Esophagus muscularis mucosa (tissue), 4 donors: Measurements from ENCODE around the gene CRB1. TPM values are rescaled to one million over a fixed set of nuclear protein-coding genes. Genes with fewer than 3 reads are reported as not detected.

Experiments
- DNase-seq: peaks from one replicate; pipeline ENCODE4 v3.0.0-alpha.2; 2017; ENCODE audit errors: extremely low spot score
- H3K27ac ChIP-seq, 4 donors: fragments of 200-600 bp; sonication (generic); replicated peaks in 1 of 4; 1 replicate in 3 of 4; 2 replicates in 1 of 4; pipeline ENCODE4 v1.5.1; 2016 to 2019; ENCODE audit warnings: mild to moderate bottlenecking in 1 of 4
- H3K27me3 ChIP-seq, 4 donors: fragments of 200-600 bp; sonication (generic); one replicate each; pipeline versions ENCODE4 v1.5.1 to v1.6.0; 2016 to 2019
- H3K36me3 ChIP-seq, 4 donors: fragments of 200-600 bp; sonication (generic); one replicate each; pipeline ENCODE4 v1.5.1; 2016 to 2019
- H3K4me1 ChIP-seq, 4 donors: fragments of 200-600 bp; sonication (generic); one replicate each; pipeline ENCODE4 v1.5.1; 2016 to 2019
- H3K4me3 ChIP-seq, 4 donors: fragments of 200-600 bp; sonication (generic); 1 replicate in 2 of 4; 2 replicates in 2 of 4; pipeline ENCODE4 v1.5.1; 2016 to 2019; ENCODE audit warnings: mild to moderate bottlenecking in 4 of 4, moderate library complexity in 1 of 4
- H3K9me3 ChIP-seq, 4 donors: fragments of 200-600 bp; sonication (generic); 1 replicate in 3 of 4; 2 replicates in 1 of 4; pipeline ENCODE4 v1.5.1; 2016 to 2019
- EP300 ChIP-seq: sonication (generic); formaldehyde crosslinking; IDR thresholded peaks from one replicate; pipeline ENCODE4 v1.6.1; 2017; ENCODE audit warnings: antibody characterized with exemption
- POLR2A ChIP-seq: fragments of 450-650 bp; IDR thresholded peaks from one replicate; pipeline ENCODE4 v1.6.1; 2017; ENCODE audit warnings: antibody characterized with exemption, moderate library complexity, mild to moderate bottlenecking, low read depth
- POLR2AphosphoS5 ChIP-seq, 2 donors: sonication (generic); formaldehyde crosslinking; IDR thresholded peaks; one replicate each; pipeline ENCODE4 v1.6.1; 2017; ENCODE audit warnings: antibody characterized with exemption in 2 of 2
- WGBS: methylation state at CpG from one replicate; pipeline ENCODE4 v1.1.5; 2018; 5-methylcytosine and 5-hydroxymethylcytosine counted together
- intact Hi-C: fragments of 100-400 bp; cut with DNase I; formaldehyde crosslinking; loops from one replicate; pipeline ENCODE4 v1.15.1; 2023
- total RNA-seq, 4 donors: library from RNA; depleted of rRNA; stranded (reverse); fragments of >200 nt; gene quantifications; one replicate each; pipeline versions ENCODE4 v1.1.0 to v1.2.1, GENCODE V29; 2016
- TF ChIP-seq, protein P1 (sequence below), 3 experiments: fragments of 200-600 bp in 2 of 3; fragments of 450-650 bp in 1 of 3; sonication (generic) in 2 of 3; IDR thresholded peaks; one replicate each; pipeline ENCODE4 v1.5.1; 2017 to 2019; ENCODE audit warnings: antibody characterized with exemption in 3 of 3, mild to moderate bottlenecking in 2 of 3, moderate library complexity in 1 of 3

Gene CRB1
- total RNA-seq, 4 donors from 2014 or later: 0.23 to 0.83 (median 0.38) TPM

DNA sequence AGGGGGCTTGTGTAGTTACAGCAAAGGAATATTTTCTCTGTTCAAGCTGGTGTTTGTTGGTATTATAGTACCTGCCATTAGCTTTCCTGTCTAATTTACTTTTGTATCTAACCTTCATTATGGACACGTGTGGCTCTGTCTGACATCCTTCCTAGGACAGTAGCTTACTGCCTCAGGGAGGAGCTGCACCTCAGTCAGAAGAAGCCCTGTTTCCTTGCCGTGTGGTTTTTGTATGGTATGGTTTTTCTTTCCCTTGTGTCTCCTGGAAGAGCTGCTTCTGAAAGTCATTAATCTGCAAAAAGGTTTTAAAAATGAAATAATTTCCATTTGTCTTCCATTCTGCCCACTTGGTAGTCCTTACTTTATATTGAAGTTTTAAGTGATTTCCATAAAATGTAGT lies 17.4 kb upstream of the CRB1 start:
- Histone ChIP-seq H3K4me1 (no peaks in the 10 kb centered on the region), H3K27ac (no peak overlapping the region), H3K36me3 (no peaks in the 10 kb centered on the region), H3K4me3 (no peak overlapping the region), H3K27me3 (no peaks in the 10 kb centered on the region), H3K9me3 (no peaks in the 10 kb centered on the region)
- no peak for TF ChIP-seq EP300
- TF ChIP-seq, protein P1, sequence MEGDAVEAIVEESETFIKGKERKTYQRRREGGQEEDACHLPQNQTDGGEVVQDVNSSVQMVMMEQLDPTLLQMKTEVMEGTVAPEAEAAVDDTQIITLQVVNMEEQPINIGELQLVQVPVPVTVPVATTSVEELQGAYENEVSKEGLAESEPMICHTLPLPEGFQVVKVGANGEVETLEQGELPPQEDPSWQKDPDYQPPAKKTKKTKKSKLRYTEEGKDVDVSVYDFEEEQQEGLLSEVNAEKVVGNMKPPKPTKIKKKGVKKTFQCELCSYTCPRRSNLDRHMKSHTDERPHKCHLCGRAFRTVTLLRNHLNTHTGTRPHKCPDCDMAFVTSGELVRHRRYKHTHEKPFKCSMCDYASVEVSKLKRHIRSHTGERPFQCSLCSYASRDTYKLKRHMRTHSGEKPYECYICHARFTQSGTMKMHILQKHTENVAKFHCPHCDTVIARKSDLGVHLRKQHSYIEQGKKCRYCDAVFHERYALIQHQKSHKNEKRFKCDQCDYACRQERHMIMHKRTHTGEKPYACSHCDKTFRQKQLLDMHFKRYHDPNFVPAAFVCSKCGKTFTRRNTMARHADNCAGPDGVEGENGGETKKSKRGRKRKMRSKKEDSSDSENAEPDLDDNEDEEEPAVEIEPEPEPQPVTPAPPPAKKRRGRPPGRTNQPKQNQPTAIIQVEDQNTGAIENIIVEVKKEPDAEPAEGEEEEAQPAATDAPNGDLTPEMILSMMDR (IDR thresholded peaks at IDR 0.05): no peak
- TF ChIP-seq POLR2A: no peak
- TF ChIP-seq POLR2AphosphoS5 (IDR thresholded peaks at IDR 0.05): no peak
- 67% methylated on average over 2 of the region's 2 CpGs for WGBS
- intact Hi-C loops: no loop called here
- DNase-seq: no peak

GRCh38 chr1:197252973-197253372 lies 15.1 kb upstream of the CRB1 start:
- H3K4me1 ChIP-seq: no peaks in the 10 kb centered on the region
- no peaks in the 10 kb centered on the region for H3K36me3 ChIP-seq
- H3K27ac ChIP-seq: no peak overlapping the region
- TF ChIP-seq POLR2AphosphoS5 (IDR thresholded peaks at IDR 0.05): no peak
- TF ChIP-seq, protein P1 (IDR thresholded peaks at IDR 0.05): no peak
- no peak for TF ChIP-seq POLR2A
- no peak for TF ChIP-seq EP300
- WGBS: 78% methylated on average over 4 of the region's 4 CpGs
- DNase-seq: no peak
- no peak overlapping the region for H3K4me3 ChIP-seq
- H3K27me3 ChIP-seq: no peaks in the 10 kb centered on the region
- intact Hi-C loops: no loop called here
- no peaks in the 10 kb centered on the region for H3K9me3 ChIP-seq

GRCh38 chr1:197254866-197255265 lies 13.2 kb upstream of the CRB1 start:
- no peak for TF ChIP-seq POLR2A
- TF ChIP-seq, protein P1 (IDR thresholded peaks at IDR 0.05): no peak
- no peak for TF ChIP-seq EP300
- no peak for TF ChIP-seq POLR2AphosphoS5 (IDR thresholded peaks at IDR 0.05)
- DNase-seq: no peak
- no peak overlapping the region for H3K4me3 ChIP-seq

GRCh38 chr1:197264936-197265567 lies 3.0 kb upstream of the CRB1 start:
- DNase-seq: no peak
- Histone ChIP-seq H3K4me3 (no peak overlapping the region), H3K4me1 (no peaks in the 10 kb centered on the region), H3K27ac (no peak overlapping the region), H3K27me3 (no peaks in the 10 kb centered on the region), H3K36me3 (no peaks in the 10 kb centered on the region), H3K9me3 (no peaks in the 10 kb centered on the region)
- TF ChIP-seq POLR2A: no peak
- no peak for TF ChIP-seq EP300
- no peak for TF ChIP-seq POLR2AphosphoS5 (IDR thresholded peaks at IDR 0.05)
- TF ChIP-seq, protein P1 (IDR thresholded peaks at IDR 0.05): no peak
- intact Hi-C loops: no loop called here
- WGBS: 92% methylated on average over 1 of the region's 1 CpG

More at GRCh38 chr1:197254866-197255265, 13.2 kb upstream of the CRB1 start:
- Histone ChIP-seq H3K27ac (no peak overlapping the region), H3K4me1 (no peaks in the 10 kb centered on the region), H3K27me3 (no peaks in the 10 kb centered on the region), H3K9me3 (no peaks in the 10 kb centered on the region), H3K36me3 (no peaks in the 10 kb centered on the region)
- intact Hi-C loops: no loop called here
- 33% methylated on average over 1 of the region's 1 CpG for WGBS

DNA sequence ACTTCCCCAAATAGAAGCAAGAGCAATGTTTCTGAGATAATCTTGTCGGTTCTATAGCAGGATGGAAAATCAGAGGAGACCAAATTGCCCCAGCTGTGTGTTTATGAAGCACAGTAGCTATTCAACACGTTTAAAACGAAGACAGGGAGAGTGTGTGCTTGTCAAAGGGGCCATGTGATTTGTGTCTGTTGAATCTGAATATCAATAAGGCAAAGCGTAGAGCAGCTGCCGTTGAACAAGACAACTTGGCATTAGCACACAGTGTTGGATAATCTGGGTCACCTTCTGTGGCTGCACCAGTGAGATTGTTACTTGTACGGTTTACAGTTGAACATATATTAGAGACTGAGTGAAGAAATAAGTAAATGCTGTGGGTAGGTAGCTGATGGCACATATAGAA lies 1.0 kb downstream of the CRB1 start:
- Histone ChIP-seq H3K27ac (no peak overlapping the region), H3K36me3 (no peaks in the 10 kb centered on the region), H3K4me1 (no peaks in the 10 kb centered on the region), H3K9me3 (no peaks in the 10 kb centered on the region), H3K27me3 (no peaks in the 10 kb centered on the region), H3K4me3 (no peak overlapping the region)
- WGBS: 47% methylated on average over 6 of the region's 6 CpGs
- TF ChIP-seq POLR2AphosphoS5 (IDR thresholded peaks at IDR 0.05): no peak
- TF ChIP-seq POLR2A: no peak
- no peak for TF ChIP-seq EP300
- TF ChIP-seq, protein P1 (IDR thresholded peaks at IDR 0.05): no peak
- intact Hi-C loops: no loop called here
- no peak for DNase-seq
